OCI-LY3 (cell line): ENCODE data around the gene TAF1D.

Source experiments
- CTCF ChIP-seq: fragments of 200-600, 300-600 bp; sonication (generic); IDR thresholded peaks from 2 replicates; pipeline ENCODE4 v1.5.1; 2014; ENCODE audit warnings: antibody characterized with exemption, low read length, low read depth
- EZH2phosphoT487 ChIP-seq: fragments of 200-600 bp; shearing (Covaris generic); IDR thresholded peaks from 2 replicates; pipeline ENCODE4 v1.6.1; 2018; ENCODE audit warnings: antibody characterized with exemption, mixed run types, low read depth

GRCh38 chr11:93736129-93736528 is 5.2 kb downstream of the TAF1D start:
- TF ChIP-seq CTCF (no peak), EZH2phosphoT487 (no peak)
